SK-N-SH treated with all-trans-retinoic acid at 6 μM for 48 hours (cell line): ENCODE measurements around the gene PRSS16.

Experiments used
- ARNTL ChIP-seq: fragments of 450-650 bp; formaldehyde crosslinking; IDR thresholded peaks from 2 replicates; pipeline ENCODE4 v1.5.0; 2020; ENCODE audit warnings: low read depth, mild to moderate bottlenecking, moderate library complexity, borderline replicate concordance
- CSDC2 ChIP-seq: fragments of 250-450 bp; sonication (Bioruptor Pico); IDR thresholded peaks from 2 replicates; pipeline ENCODE4 v1.5.0; 2020; ENCODE audit warnings: mild to moderate bottlenecking, moderate library complexity
- GLIS3 ChIP-seq: fragments of 250-450 bp; sonication (Bioruptor Pico); IDR thresholded peaks from 2 replicates; pipeline ENCODE4 v1.5.0; 2020; ENCODE audit warnings: mild to moderate bottlenecking, moderate library complexity
- TF ChIP-seq, protein P1 (sequence below): fragments of 250-450 bp; sonication (Bioruptor Pico); IDR thresholded peaks from 2 replicates; pipeline ENCODE4 v1.5.1; 2021; ENCODE audit warnings: mild to moderate bottlenecking, moderate library complexity

DNA sequence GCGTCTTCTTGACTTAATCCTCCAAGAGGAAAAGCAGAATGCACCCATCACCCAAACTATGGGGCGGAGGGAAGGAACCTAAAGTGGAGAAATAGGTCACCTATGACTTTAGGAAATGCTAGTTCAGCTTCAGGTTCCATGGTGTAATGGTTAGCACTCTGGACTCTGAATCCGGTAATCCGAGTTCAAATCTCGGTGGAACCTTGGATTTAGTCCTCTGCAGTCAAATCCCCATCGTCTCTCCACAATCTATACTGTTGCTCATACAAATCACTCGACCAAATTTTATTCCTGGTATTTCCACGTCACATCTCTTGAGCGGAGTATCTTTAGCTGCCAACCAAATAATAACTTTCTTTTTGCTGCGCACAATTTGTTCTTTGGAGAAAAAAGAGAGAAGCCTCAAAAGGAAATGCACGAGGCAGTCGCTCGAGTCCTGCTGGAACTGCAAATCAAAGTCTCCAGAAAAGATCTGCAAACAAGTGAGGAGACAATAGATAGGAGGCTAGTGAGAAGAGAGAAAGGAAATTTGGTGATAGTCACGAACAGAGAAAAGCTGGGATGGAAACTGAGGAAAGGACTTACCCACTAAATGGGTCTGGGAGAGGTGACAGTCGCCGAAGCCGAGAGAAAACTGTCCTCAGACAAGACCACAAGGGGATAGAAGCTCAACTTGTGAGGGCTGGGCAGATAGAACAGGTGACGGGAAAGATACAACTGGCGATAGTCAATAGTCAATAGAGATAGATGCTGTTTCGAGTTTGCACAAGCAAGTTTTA is 48.0 kb downstream of the PRSS16 start:
- TF ChIP-seq, protein P1, sequence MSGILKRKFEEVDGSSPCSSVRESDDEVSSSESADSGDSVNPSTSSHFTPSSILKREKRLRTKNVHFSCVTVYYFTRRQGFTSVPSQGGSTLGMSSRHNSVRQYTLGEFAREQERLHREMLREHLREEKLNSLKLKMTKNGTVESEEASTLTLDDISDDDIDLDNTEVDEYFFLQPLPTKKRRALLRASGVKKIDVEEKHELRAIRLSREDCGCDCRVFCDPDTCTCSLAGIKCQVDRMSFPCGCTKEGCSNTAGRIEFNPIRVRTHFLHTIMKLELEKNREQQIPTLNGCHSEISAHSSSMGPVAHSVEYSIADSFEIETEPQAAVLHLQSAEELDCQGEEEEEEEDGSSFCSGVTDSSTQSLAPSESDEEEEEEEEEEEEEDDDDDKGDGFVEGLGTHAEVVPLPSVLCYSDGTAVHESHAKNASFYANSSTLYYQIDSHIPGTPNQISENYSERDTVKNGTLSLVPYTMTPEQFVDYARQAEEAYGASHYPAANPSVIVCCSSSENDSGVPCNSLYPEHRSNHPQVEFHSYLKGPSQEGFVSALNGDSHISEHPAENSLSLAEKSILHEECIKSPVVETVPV (CRISPR knock-in tag), result no peak
- TF ChIP-seq GLIS3 (CRISPR knock-in tag) (no peak), ARNTL (CRISPR knock-in tag) (no peak), CSDC2 (CRISPR knock-in tag) (no peak)
